GM19468 (cell line): ENCODE results near the gene ARF1.

ENCODE experiments used
- ATAC-seq: cut with Tn5 transposase; IDR thresholded peaks from one replicate; pipeline ENCODE4 v1.9.1; 2021; ENCODE audit warnings: mild to moderate bottlenecking, moderate library complexity, moderate number of reproducible peaks; ENCODE audit not compliant: unreplicated experiment; ENCODE audit errors: extremely low read depth

The ARF1 gene

DNA sequence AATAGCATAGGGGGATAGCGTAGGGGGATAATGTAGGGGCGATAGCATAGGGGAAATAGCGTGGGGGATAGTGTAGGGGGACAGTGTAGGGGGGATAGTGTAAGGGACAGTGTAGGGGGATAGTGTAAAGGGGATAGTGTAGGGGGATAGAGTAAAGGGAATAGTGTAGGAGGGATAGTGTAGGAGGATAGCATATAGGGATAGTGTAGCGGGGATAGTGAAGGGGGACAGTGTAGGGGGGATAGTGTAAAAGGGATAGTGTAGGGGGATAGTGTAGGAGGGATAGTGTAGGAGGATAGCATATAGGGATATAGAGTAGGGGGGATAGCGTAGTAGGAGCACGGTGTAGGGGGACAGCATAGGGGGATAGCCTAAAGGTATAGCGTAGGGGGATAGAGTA is 14.1 kb upstream of the ARF1 start:
- ATAC-seq, result no peak

- ATAC-seq, result no peak
These were observed 12.3 kb upstream of the ARF1 start for GRCh38 chr1:228070173-228070572.

DNA sequence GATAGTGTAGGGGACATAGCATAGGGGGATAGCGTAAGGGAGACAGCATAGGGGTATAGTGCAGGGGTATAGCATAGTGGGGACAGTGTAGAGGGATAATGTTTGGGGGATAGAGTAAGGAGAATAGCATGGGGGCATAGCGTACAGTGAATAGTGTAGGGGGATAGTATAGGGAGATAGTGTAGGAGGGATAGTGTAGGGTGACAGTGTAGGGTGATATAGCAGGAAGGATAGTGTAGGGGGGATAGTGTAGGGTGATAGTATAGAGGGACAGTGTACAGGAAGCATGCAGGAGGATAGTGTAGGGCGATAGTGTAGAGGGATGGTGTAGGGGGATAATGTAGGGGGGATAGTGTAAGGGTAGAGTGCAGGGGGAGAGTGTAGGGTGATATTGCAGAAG is 11.7 kb upstream of the ARF1 start:
- no peak for ATAC-seq

GRCh38 chr1:228071839-228072657 is 10.5 kb upstream of the ARF1 start:
- ATAC-seq, result no peak

DNA sequence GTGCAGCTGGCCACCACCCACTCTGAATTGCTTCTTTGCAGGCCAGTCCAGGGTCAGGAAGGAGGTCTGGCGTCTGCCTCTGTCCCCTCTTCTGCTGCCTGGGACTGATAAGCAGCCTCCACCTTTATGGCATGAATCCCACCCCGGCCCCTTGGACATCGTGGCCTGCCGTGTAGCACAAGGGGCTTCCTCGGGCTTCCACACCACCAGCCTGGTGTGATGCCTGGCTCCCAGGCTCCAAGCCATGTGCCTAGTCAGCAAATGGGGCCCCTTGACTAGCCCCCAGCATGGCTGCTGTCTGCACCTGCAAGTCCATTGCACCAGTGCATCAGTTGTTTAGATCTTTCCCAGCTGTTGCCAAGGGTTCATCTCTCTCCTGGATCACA is 9.9 kb upstream of the ARF1 start:
- no peak for ATAC-seq

- ATAC-seq, result no peak
These were observed 9.2 kb upstream of the ARF1 start for GRCh38 chr1:228073061-228073856.

DNA sequence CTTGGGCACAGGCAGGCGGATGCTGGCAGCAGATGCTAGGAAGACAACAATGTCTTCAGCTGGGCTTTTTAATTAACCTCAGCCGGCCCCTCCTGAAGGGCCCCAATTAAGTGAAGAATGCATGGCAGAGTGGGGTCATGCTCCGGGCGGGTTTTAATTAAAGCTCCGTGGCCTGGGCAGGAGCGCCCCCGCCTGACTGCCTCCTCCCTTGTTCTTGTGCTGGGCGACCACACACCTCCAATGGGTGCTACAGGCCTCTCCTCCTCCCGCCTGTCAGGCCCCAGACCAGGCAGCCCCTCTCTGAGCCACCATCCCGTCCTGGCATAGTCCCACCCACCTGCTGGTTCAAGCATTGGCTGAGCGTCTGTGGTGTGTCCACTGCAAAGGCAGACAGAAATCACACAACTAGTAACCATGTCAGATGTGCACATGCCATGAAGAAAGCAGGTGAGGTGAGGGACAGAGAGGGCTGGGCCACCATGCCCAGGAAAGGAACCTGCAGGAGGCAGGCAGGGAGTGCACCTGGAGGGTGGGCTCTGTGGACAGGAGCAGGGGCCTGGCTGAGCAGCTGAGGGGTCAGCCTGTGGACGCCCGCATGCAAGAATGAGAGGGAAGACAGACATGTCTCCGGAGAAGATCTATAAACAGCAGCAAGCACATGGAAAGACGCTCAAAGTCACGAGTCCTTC is 8.5 kb upstream of the ARF1 start:
- no peak for ATAC-seq

GRCh38 chr1:228074954-228075730 is 7.4 kb upstream of the ARF1 start:
- ATAC-seq, result no peak

DNA sequence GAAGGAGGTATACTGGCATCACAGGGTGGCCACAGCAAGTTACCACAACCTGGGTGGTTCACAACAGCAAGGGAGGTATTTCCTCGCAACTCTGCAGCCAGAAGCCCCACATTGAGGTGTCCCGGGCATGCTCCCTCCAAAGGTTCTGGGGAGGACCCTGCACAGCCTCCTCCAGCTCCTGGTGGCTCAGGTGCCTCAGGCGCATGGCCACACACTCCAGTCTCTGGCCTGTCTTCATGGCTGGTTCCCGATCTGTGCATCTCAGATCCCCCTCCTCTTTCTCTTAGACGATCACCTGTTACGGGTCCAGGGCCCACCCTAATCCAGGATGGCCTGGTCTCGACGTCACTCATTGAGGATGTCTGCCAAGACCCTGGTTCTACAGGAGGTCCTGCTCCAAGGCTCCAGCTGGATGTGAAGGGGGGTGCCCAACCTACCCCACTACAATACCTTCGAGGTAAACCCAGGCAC is 6.7 kb upstream of the ARF1 start:
- ATAC-seq, result no peak

GRCh38 chr1:228076796-228077430 is 5.6 kb upstream of the ARF1 start:
- no peak for ATAC-seq

DNA sequence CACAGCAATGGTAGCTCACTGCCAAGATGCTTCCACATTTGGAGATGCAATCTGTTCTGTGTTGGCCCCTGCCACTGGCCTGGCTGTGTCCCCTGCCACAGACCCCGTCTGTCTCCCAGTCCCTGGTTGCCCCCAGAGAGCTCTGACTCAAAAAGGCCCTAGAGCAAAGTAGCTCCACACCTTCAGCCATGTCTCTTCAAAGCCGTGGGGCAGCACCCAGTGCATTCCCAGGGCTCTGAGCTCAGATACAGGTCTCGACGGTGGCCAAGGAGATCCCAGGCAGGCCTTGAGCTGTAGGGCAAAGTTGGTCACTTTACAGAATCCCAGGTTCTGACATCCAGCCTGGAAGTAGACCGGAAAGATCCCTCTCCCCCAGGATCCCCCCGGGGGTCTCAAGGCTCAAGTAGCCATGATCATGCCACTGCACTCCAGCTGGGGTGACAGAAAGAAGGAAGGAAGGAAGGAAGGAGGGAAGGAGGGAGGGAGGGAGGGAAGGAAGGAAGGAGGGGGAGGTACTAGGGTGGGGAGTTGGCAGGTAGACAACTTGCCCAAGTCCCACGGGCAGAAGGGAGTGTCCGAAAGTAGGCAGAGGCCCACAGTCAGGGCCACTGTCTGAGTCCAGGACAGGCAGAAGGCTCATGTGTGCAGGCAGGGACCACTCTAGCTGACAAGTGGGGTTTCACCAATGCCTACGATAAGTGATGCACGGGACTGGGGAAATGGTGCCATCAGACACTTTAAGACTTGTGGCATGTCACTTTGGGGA is 4.8 kb upstream of the ARF1 start:
- no peak for ATAC-seq

DNA sequence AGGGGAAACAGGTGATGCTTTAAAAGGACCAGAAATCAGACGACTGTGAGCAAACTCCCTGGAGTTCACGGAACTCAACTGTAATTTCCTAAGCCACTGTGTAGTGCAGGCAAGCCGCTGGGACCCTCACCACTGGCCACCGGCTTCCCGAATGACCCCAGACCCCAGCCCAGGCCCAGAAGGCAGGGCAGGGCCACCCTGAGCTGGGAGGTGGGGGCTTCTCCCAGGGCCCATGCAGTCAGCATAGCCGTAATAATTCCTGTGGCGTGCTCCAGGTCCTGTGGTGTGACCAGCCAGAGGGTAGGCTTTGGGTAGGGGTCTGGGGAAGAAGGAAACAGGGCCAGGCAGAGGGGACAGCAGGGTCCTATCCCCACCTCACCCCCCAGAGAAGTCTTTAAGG is 3.5 kb upstream of the ARF1 start:
- no peak for ATAC-seq

GRCh38 chr1:228079601-228080263 is 2.8 kb upstream of the ARF1 start:
- ATAC-seq, result no peak

- no peak for ATAC-seq
These were observed 1.4 kb upstream of the ARF1 start for GRCh38 chr1:228081144-228081543.

GRCh38 chr1:228081578-228082213 is 812 bp upstream of the ARF1 start:
- no peak for ATAC-seq

GRCh38 chr1:228082918-228083870 is 686 bp downstream of the ARF1 start:
- no peak for ATAC-seq

GRCh38 chr1:228083871-228084278 is 1.4 kb downstream of the ARF1 start:
- ATAC-seq, result no peak
